ENCODE results near the gene PLK2. TPM values are rescaled to one million over a fixed set of nuclear protein-coding genes. Genes with fewer than 3 reads are reported as not detected.

Gene PLK2
- total RNA-seq, 4 donors from 2014 or later = 117 to 227 (median 151) TPM

GRCh38 chr5:58455480-58455879 is 4.4 kb downstream of the PLK2 start:
- Histone ChIP-seq H3K27ac (peak overlapping the region; percentile 16 to 99 (median 68)), H3K9me3 (no peaks in the 10 kb centered on the region), H3K4me1 (peaks cover 10 to 72% (median 10%) of the 10 kb centered on the region in 3 donors), H3K27me3 (no peaks in the 10 kb centered on the region), H3K36me3 (peaks cover 11 to 43% (median 14%) of the 10 kb centered on the region in 3 donors), H3K4me3 (peak overlapping the region in 3 of 4 donors; percentile 87 to 94 (median 92))
- intact Hi-C loops (cut with DNase I) = no loop called here
- WGBS, 2 donors = 57 to 74% methylated on average over 5 of the region's 5 CpGs
- TF ChIP-seq POLR2A (IDR thresholded peaks at IDR 0.05) (no peak), CTCF (IDR thresholded peaks at IDR 0.05) (no peak)
- no peak for DNase-seq

- intact Hi-C loops (cut with DNase I) = no loop called here
- Histone ChIP-seq H3K4me3 (peak overlapping the region in 3 of 4 donors; percentile 87 to 94 (median 92)), H3K4me1 (peaks cover 10 to 69% (median 10%) of the 10 kb centered on the region in 3 donors), H3K36me3 (peaks cover 11 to 43% (median 14%) of the 10 kb centered on the region in 3 donors), H3K27me3 (no peaks in the 10 kb centered on the region), H3K27ac (peak overlapping the region in 2 of 4 donors; percentile 42 to 53), H3K9me3 (no peaks in the 10 kb centered on the region)
- WGBS, 2 donors = 34 to 44% methylated on average over 4 to 5 of the region's 5 CpGs
- no peak for DNase-seq
- TF ChIP-seq POLR2A (IDR thresholded peaks at IDR 0.05) = no peak
- TF ChIP-seq CTCF (IDR thresholded peaks at IDR 0.05) = no peak
These were observed 4.8 kb downstream of the PLK2 start for GRCh38 chr5:58455066-58455465.

- Histone ChIP-seq H3K36me3 (peaks cover 11 to 43% (median 14%) of the 10 kb centered on the region in 3 donors), H3K9me3 (no peaks in the 10 kb centered on the region), H3K27ac (peak overlapping the region; percentile 11 to 53 (median 39)), H3K4me3 (peak overlapping the region in 1 of 4 donors; percentile 92), H3K4me1 (peaks cover 10 to 69% (median 10%) of the 10 kb centered on the region in 3 donors), H3K27me3 (no peaks in the 10 kb centered on the region)
- WGBS, 2 donors = 79 to 88% methylated on average over 1 of the region's 1 CpG
- intact Hi-C loops (cut with DNase I) = no loop called here
- TF ChIP-seq CTCF (IDR thresholded peaks at IDR 0.05) = no peak
- TF ChIP-seq POLR2A (IDR thresholded peaks at IDR 0.05) = no peak
- DNase-seq = no peak
These were observed 5.9 kb downstream of the PLK2 start for GRCh38 chr5:58454025-58454424.

- TF ChIP-seq POLR2A (IDR thresholded peaks at IDR 0.05) = no peak
- no peak for TF ChIP-seq CTCF (IDR thresholded peaks at IDR 0.05)
- DNase-seq = no peak
- H3K36me3 ChIP-seq = peaks cover 11 to 43% (median 14%) of the 10 kb centered on the region in 3 donors
- no peak overlapping the region for H3K4me3 ChIP-seq
- H3K9me3 ChIP-seq = no peaks in the 10 kb centered on the region
- H3K4me1 ChIP-seq = peaks cover 10 to 66% (median 10%) of the 10 kb centered on the region in 3 donors
- H3K27me3 ChIP-seq = no peaks in the 10 kb centered on the region
- intact Hi-C loops (cut with DNase I) = no loop called here
- H3K27ac ChIP-seq = peak overlapping the region in 3 of 4 donors; percentile 33 to 53 (median 38)
These were observed 6.6 kb downstream of the PLK2 start for GRCh38 chr5:58453306-58453705.

- intact Hi-C loops (cut with DNase I) = no loop called here
- H3K27me3 ChIP-seq = no peaks in the 10 kb centered on the region
- no peak overlapping the region for H3K4me3 ChIP-seq
- H3K9me3 ChIP-seq = no peaks in the 10 kb centered on the region
- no peak for DNase-seq
- TF ChIP-seq POLR2A (IDR thresholded peaks at IDR 0.05) (no peak), CTCF (IDR thresholded peaks at IDR 0.05) (no peak)
- 49 to 50% methylated on average over 3 of the region's 3 CpGs for WGBS, 2 donors
- peaks cover 10 to 60% (median 10%) of the 10 kb centered on the region in 3 donors for H3K4me1 ChIP-seq
- H3K27ac ChIP-seq = peak overlapping the region; percentile 23 to 53 (median 36)
- peaks cover 11 to 40% (median 14%) of the 10 kb centered on the region in 3 donors for H3K36me3 ChIP-seq
These were observed 7.2 kb downstream of the PLK2 start for GRCh38 chr5:58452566-58453258.
